EH (cell line): ENCODE data around the gene AP3B2.
"Not testable (repeated sequence)": the region's sequence is repeated elsewhere in the genome, so short reads cannot be mapped to it uniquely, and the experiment has no call there.

Experiments
- DNase-seq: peaks from one replicate; pipeline ENCODE4 v3.0.0-alpha.2; 2015; ENCODE audit warnings: low read depth

AP3B2 gene

DNA sequence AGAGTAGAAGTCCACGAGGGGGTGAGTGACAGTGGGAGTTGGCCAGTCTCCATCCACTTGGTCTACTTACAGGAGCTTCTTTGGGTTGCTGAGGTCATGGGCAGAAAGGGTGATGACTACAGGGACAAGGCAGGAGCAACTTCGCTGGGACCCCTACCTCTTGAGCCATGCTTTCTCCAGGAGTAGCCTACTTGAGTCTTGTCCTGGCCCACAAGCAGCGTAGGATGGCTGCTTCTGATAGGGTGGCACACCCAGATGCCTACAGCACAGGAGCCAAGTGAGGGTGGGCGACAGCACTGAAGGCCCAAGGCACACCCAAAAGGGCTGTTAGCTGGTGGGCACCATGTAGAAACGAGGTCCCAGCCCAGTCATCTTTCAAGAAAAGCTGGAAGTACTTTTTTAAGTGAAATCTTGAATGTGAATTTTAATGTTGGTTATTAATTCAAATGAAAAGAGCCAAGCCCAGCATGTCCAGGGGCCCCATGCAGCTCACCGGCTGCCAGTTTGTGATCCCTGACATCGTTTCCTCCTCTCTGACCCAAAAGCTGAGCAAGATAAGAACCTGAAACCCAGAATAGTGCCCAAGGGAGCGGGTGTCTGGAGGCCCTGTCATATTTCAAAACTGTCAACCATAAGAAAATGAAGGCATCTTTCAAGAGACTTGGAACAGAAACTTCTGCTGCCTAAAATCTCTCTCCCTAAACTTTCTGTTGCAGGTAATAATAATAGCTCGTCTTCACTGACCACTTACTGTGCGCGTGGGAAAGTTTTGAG is 60.3 kb downstream of the AP3B2 start:
- no peak for DNase-seq

DNA sequence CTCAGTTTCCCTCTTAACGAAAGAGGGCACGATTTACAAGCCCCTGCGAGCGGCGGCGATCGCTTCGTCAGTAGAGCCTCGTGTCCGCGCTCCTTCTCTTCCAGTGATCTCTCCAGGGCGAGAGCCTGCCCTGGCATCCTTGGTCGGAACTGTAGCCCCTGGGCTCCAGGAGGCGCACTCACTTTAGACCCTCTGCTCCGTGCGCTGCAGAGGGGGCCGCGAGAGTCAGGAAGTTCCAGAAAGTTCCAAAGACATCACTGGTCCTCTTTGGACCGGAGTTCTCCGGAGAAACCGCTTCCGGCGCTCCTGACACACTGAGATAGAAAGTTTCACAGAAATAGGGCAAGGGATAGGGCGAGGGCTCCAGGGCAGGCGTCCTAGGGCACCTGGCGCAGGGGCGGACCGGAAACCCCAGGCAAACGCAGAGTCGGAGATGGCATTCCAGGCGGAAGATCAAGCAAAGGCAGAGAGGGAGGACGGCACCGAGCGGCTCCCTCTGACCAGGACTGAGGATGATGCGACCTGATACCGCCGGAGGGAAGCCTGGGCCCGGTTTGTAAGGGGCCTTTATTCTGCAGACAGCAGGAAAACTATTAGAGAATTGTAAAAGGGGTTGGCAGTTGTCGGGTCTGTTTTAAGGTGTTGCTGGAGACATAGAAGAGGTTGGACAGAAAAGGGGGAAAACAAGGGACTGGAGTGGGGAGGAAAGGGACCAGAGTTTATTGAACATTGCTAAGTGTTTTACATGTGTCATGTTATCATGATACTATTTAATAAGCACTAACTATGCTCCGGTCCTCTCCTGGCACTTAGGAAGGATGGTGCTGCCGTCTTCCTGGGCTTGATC is 61.2 kb downstream of the AP3B2 start:
- no peak for DNase-seq

DNA sequence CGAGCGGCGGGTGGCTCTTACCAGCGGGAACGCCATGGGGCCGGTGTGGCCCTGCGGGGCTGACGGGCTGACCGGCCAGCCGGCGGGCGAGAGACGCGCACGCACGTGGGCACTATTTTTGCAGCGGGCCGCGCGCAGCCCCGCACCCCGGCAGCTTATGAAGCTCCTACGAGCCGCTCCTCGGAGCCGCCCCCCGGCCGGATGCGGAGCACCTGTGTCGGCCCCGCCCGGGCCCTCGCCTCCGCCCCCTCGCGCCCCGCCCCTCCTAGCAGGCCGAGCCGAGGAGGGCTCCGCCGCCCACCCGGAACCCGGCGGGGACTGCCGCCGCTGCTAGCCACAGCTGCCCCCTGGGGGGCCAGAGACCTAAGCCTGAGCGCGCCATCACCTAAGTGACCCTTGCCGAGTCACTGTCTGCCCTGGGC is 61.8 kb downstream of the AP3B2 start:
- no peak for DNase-seq

DNA sequence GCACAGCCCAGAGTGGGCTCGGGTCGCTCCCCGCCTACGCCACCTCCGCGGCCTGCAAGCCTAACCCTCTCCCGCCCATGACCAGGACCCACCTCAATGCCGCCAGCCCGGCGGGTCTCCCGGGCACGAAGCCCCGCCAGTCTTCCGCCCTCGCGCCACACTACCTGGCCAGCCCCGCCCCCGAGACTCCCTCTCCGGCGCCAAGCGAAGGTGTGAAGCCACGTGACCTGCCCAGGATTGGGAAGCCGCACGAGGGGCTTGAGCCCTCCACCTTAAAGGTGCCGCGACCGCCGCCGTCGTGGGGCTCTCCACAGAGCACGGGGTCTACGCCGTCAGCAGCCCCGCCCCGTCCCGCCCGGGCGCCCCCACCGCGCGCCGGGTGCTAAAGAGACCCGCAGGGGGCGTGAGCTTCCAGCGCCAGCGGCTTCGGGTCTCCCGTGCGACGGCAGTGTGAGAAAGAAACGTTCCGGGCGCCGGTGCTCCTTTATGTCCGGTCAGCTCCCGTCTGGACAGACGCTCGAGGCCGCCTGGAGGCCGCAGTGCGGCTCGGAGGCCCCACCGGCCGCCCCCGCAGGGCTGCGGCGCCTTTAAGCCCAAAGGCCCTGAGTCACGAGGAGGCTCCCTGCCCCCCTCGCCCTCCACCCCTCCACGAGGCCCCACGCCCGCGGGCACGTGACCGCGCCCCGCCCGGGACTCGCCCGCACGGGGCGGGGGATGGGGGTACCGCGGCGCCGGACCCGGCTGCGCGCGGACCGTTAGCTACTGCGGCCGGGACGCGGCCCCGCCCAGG is 62.4 kb downstream of the AP3B2 start, which contains the start of gene CPEB1:
Gene CPEB1 (minus strand): TSS at position 319 of the 790 bp plus-strand sequence. CDS start 18,904 bp downstream, outside the sequence.
- DNase-seq, result peak; percentile 38

GRCh38 chr15:82646250-82647044 is 63.2 kb downstream of the AP3B2 start:
- no peak for DNase-seq

GRCh38 chr15:82644967-82645852 is 64.5 kb downstream of the AP3B2 start:
- DNase-seq, result not testable (repeated sequence)

GRCh38 chr15:82643992-82644391 is 65.7 kb downstream of the AP3B2 start:
- DNase-seq, result no peak

GRCh38 chr15:82642656-82643055 is 67.0 kb downstream of the AP3B2 start:
- no peak for DNase-seq

DNA sequence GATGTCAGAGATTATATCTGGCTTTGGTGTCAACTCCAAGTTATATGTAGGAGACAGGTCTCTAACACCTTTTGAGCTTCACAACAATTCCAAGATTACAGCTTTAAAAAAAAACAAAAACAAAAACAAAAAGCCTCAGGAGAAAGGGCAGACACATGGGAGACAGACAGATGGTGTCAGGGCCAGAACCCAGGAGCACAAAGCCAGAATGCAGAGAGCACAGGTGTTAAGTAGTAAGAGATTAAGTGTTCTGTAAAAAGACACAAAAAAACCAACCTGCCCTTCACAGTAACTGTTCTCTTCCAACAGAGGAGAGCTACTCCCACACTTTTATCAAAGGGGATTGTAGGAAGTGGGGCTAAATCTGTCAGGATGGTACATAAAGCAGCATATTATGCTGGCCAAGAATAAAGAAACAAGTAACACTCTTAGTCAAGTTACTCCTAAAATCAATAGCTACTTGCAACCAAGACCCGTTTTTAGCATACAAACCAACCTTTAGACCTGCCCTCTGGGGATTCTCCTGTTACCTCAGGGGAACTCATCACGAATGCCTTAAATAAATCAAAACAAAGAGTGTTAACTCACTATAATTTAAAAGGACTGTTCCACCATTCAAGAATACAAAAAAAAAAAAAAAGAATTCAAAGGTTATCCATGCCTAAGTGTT is 68.4 kb downstream of the AP3B2 start:
- DNase-seq, result no peak

DNA sequence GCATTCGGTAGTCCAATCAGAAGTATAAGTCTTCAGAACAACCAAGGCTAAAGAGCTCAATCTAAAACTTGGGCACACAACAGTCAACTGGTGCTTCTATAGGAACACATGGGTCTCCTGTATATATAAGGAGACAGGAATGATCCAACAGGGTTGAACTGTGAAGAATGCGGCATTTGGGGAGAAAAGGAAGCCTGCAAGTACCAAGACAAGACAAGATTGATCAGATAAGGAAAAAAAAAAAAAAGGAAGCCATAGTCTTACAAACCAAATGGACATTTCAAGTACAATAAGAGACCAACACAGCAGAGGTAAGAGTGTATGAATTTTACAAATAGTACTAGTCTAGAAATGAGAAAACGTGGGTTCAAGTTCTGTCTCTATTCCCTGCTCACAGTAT is 69.0 kb downstream of the AP3B2 start:
- no peak for DNase-seq

GRCh38 chr15:82635798-82636197 is 73.9 kb downstream of the AP3B2 start:
- DNase-seq, result no peak

- no peak for DNase-seq
Measured at GRCh38 chr15:82630033-82630432, 79.6 kb downstream of the AP3B2 start.

DNA sequence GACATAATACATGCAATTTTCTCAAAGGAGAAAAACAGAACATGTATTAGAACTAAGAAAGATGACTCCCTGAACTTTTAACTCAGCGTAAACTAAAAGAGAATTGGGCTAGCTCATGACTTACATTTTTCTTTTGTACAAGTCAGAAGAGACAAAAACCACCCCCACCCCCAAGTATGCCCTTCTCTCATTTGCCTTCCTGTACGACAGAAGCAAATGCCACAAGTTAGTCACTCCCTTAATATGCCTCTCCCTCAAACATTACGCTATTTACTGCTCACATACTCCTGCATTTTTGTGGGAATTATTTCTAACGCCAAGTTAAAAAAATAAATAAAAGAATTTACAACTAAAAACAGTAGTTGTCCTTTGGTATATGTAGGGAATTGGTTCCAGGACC is 84.5 kb downstream of the AP3B2 start:
- DNase-seq, result peak; percentile 27

DNA sequence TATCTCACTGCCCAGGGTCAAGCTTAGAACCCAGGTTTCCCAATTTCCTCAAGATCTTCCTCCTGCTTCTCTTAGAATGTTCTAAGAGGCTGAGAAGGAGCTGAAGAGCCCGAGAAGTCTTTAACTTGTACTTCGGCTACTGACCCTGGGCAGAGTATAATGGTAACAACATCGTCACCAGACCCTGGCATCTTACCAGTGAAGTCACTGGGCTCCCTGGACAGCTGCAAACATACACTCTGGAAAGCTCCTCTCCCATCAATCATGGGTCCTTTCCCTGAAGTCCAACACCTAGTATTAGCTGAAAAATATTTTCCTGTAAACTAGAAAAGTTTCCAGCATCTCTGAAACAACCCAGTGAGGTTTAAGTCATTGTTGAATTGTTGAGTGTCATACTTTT is 85.2 kb downstream of the AP3B2 start:
- no peak for DNase-seq

DNA sequence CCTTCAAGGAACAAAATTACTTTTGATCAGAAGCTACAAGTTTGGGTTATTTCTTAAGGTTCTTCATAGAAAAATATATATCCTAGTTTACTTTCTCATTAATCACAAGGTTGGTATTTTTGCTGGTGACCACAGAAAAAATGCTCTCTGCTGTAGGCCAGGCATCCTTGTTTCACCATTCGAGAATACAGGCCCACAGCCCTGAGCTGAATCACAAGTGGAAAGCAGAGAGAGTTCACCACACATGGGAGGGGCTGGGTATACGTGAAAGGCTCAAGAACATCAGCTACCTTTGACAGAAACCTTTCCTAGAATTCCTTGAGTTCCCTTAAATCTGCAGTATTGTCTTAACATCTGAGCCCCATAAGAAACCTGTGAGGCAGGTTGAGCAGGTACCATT is 85.7 kb downstream of the AP3B2 start:
- peak; percentile 19 for DNase-seq

GRCh38 chr15:82621970-82622369 is 87.7 kb downstream of the AP3B2 start:
- peak; percentile 7 for DNase-seq

DNA sequence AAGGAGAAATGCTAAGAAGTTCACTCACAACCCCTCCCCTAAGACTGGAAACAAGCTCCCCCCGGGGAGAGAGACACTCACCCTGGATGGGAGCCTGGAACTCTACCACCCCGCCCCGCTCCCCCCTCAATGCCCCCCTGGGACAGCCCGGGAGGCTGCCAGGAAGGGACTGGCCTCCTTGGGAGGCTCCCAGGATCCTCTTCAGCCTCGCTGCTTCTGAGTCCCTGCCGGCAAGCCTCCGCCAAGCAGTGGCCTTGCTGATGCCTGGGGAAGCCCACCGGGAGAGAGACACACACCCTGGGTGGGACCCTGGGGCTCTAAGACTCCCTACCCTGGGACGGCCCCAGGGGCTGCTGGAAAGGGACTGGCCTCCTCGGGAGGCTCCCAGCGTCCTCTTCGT is 95.9 kb downstream of the AP3B2 start:
- DNase-seq, result no peak

- DNase-seq, result no peak
Measured at GRCh38 chr15:82611348-82611747, 98.3 kb downstream of the AP3B2 start.
